OCI-LY1 (cell line): Measurements from ENCODE around the gene ZBTB43.

Experiments used
- EZH2 ChIP-seq: fragments of 200-600 bp; sonication (generic), shearing (Covaris generic); IDR thresholded peaks from 2 replicates; pipeline ENCODE4 v1.8.0; 2017; ENCODE audit warnings: borderline replicate concordance, mixed run types, mild to moderate bottlenecking, antibody characterized with exemption, low read length, moderate library complexity, mixed read lengths
- TF ChIP-seq, protein P1 (sequence below): fragments of 200-600 bp; sonication (generic), shearing (Covaris generic); IDR thresholded peaks from 2 replicates; pipeline ENCODE4 v1.5.1; 2017; ENCODE audit warnings: mild to moderate bottlenecking, antibody characterized with exemption, low read length, moderate library complexity, mixed read lengths

DNA sequence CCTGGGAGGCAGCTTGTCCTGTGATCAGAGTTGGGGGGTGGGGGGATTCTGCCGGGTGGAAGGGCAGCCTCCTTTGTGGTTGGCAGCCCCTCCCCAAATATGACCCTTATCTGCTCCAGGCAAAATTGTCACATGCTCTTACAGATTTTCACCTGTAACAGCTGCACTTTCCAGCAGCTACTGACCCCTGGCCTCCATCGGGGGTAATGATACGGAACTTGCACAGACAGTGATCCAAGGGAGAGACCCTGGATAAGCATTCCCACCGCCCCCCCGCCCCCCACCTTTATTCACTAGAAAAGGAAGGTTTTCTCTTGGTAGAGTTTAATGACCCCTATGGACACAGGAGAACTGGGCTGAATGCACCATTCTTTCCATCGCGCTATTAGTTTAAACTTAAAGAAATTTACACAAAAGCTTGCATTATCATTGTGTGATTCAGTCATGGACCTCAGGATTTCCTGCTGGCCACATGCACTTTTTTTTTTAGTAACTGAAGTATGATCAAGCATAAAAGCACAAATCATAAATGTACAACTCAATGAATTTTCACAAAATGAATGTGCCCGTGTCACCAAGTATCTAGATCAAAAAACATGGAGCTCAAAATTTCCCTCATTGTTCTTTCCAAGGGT is 44.9 kb downstream of the ZBTB43 start:
- TF ChIP-seq, protein P1, sequence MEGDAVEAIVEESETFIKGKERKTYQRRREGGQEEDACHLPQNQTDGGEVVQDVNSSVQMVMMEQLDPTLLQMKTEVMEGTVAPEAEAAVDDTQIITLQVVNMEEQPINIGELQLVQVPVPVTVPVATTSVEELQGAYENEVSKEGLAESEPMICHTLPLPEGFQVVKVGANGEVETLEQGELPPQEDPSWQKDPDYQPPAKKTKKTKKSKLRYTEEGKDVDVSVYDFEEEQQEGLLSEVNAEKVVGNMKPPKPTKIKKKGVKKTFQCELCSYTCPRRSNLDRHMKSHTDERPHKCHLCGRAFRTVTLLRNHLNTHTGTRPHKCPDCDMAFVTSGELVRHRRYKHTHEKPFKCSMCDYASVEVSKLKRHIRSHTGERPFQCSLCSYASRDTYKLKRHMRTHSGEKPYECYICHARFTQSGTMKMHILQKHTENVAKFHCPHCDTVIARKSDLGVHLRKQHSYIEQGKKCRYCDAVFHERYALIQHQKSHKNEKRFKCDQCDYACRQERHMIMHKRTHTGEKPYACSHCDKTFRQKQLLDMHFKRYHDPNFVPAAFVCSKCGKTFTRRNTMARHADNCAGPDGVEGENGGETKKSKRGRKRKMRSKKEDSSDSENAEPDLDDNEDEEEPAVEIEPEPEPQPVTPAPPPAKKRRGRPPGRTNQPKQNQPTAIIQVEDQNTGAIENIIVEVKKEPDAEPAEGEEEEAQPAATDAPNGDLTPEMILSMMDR = no peak
- TF ChIP-seq EZH2 = no peak
